Measurements from ENCODE around the gene RPS26. TPM values are rescaled to one million over a fixed set of nuclear protein-coding genes. Genes with fewer than 3 reads are reported as not detected.
A peak's percentile ranks its signal among the peaks of the same experiment; 100 is the strongest.

Gene RPS26
- total and polyA plus RNA-seq, 2 of the 13 experiments (the other 11 are each of a cell fraction or from before 2014, with no cell fraction given): 150 to 421 TPM

DNA sequence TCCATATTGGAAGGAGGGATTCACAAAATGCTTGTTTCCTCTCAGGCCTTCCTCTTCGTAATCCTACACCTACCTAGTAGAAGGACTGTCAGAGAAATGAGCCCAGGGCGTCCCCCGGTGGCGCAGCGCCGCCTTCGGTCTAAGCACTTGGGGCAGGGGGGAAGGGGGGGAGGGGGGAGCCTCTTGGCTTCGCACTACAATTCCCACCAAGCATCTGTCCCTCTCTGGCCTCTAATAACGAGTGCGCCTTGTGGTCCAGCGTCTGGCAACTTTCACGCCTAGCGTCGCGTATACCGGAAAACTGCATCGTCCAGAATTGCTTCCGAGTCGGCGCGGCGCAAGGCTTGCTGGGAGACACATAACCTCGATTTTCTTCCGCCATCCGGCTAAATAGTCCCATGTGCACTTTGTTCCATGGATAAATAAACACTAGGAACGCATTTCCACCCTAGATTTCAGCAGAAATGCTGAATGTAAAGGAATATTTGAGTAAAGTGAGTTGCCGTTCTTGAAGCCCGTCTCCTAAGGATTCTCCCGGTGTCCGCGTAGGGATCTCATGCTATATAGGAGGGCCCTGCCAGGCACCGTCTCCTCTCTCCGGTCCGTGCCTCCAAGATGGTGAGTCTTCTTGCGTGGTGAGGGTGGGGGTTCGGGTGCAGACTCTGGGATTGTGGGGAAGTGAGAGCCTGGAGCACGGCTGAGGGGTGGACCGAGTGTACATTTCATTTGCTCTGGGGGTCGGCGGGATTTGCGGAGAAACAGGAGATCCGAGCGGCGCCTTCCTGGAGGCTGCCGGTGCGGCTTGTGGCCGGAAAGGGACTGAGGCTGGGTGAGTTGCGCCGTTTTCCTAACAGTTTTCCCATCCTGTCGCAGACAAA lies at the start of gene RPS26 (continued):
- TF ChIP-seq AFF4 (CRISPR knock-in tag; IDR thresholded peaks at IDR 0.05): peak; percentile 39; the same call in 1 of the 2 replicates
- TF ChIP-seq ZNF792 (CRISPR knock-in tag; IDR thresholded peaks at IDR 0.05): peak; percentile 58; the same call in 1 of the 2 replicates
- TF ChIP-seq, protein P1, sequence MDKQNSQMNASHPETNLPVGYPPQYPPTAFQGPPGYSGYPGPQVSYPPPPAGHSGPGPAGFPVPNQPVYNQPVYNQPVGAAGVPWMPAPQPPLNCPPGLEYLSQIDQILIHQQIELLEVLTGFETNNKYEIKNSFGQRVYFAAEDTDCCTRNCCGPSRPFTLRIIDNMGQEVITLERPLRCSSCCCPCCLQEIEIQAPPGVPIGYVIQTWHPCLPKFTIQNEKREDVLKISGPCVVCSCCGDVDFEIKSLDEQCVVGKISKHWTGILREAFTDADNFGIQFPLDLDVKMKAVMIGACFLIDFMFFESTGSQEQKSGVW (CRISPR knock-in tag; IDR thresholded peaks at IDR 0.05; ENCODE audit: borderline replicate concordance): no peak
- peak; percentile 76; the same call in 1 of the 2 replicates for TF ChIP-seq ATF2 (CRISPR knock-in tag; IDR thresholded peaks at IDR 0.05)
- TF ChIP-seq ZNF224 (CRISPR knock-in tag; IDR thresholded peaks at IDR 0.05): 0 out of 2 replicates have a peak, but pooled peaks have one; percentile 6
- peak; percentile 96 for TF ChIP-seq ZNF143 (CRISPR knock-in tag; IDR thresholded peaks at IDR 0.05)
- TF ChIP-seq ESRRA (CRISPR knock-in tag; IDR thresholded peaks at IDR 0.05; ENCODE audit: low read depth): no peak; the same call in 1 of the 2 replicates
- peak; percentile 32; the same call in 1 of the 2 replicates for TF ChIP-seq BCL3 (CRISPR knock-in tag; IDR thresholded peaks at IDR 0.05)
- TF ChIP-seq NCOR1 (IDR thresholded peaks at IDR 0.05; ENCODE audit: borderline replicate concordance, low read length): peak; percentile 47; the same call in 1 of the 2 replicates
- 0 out of 2 replicates have a peak, but pooled peaks have one; percentile 50 for TF ChIP-seq DMTF1 (CRISPR knock-in tag; IDR thresholded peaks at IDR 0.05)
- TF ChIP-seq ZFP36L2 (CRISPR knock-in tag; IDR thresholded peaks at IDR 0.05): no peak
- TF ChIP-seq, protein P2, sequence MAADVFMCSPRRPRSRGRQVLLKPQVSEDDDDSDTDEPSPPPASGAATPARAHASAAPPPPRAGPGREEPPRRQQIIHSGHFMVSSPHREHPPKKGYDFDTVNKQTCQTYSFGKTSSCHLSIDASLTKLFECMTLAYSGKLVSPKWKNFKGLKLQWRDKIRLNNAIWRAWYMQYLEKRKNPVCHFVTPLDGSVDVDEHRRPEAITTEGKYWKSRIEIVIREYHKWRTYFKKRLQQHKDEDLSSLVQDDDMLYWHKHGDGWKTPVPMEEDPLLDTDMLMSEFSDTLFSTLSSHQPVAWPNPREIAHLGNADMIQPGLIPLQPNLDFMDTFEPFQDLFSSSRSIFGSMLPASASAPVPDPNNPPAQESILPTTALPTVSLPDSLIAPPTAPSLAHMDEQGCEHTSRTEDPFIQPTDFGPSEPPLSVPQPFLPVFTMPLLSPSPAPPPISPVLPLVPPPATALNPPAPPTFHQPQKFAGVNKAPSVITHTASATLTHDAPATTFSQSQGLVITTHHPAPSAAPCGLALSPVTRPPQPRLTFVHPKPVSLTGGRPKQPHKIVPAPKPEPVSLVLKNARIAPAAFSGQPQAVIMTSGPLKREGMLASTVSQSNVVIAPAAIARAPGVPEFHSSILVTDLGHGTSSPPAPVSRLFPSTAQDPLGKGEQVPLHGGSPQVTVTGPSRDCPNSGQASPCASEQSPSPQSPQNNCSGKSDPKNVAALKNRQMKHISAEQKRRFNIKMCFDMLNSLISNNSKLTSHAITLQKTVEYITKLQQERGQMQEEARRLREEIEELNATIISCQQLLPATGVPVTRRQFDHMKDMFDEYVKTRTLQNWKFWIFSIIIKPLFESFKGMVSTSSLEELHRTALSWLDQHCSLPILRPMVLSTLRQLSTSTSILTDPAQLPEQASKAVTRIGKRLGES (CRISPR knock-in tag; IDR thresholded peaks at IDR 0.05; ENCODE audit: borderline replicate concordance): peak; percentile 90; the same call in 1 of the 2 replicates
- TF ChIP-seq ZKSCAN1 (IDR thresholded peaks at IDR 0.05; ENCODE audit: low read length): no peak; the same call in 1 of the 2 replicates
- TF ChIP-seq SMAD9 (CRISPR knock-in tag; IDR thresholded peaks at IDR 0.05): no peak
